HepG2 (cell line): ENCODE measurements around the gene CGREF1. TPM values are rescaled to one million over a fixed set of nuclear protein-coding genes. Genes with fewer than 3 reads are reported as not detected.
"Not testable (repeated sequence)": the region's sequence is repeated elsewhere in the genome, so short reads cannot be mapped to it uniquely, and the experiment has no call there.

Experiments used
- ATAC-seq: fragments of 200-7000 bp; cut with Tn5 transposase; 3 replicates; pipeline ENCODE4 v1.9.1; 2020; ENCODE audit warnings: mild to moderate bottlenecking, moderate library complexity
- BruUV-seq: library from RNA; stranded (reverse); fragments of 400-500 nt; replicated peaks from 2 replicates; lab custom pipeline; 2021; lab: Mats Ljungman, UMichigan
- CTCF ChIA-PET: fragments of 300-600 bp; formaldehyde crosslinking; extraction: SDS; loops from one replicate; lab custom pipeline; 2021; ENCODE audit warnings: low total read pairs, inconsistent platforms, low intra/inter-chr PET ratio; lab: Yijun Ruan, JAX
- POLR2A ChIA-PET: fragments of 350-600 bp; sonication (Branson Sonifier 250); formaldehyde crosslinking; loops from one replicate; lab custom pipeline; 2020; ENCODE audit warnings: antibody characterized with exemption, inconsistent platforms; lab: Yijun Ruan, JAX
- DNase-seq: peaks from one replicate; pipeline ENCODE4 v3.0.0-alpha.2; 2015; ENCODE audit warnings: low spot score
- FAIRE-seq: peaks from 3 replicates; lab custom pipeline; 2011; peaks lifted over from hg19 to GRCh38; lab: Jason Lieb, UNC
- H2AFZ ChIP-seq: one replicate; pipeline ENCODE4 v1.6.1; 2011; ENCODE audit warnings: low read length, inconsistent platforms
- H3K27ac ChIP-seq: fragments of 300-600 bp; 3 replicates; pipeline ENCODE4 v1.8.0; 2011; ENCODE audit warnings: mixed run types, mild to moderate bottlenecking, mixed read lengths, low read length, inconsistent platforms; ENCODE audit not compliant: insufficient read depth; ENCODE audit errors: extremely low read length
- H3K27me3 ChIP-seq, 2 experiments: fragments of 200-600 bp in 1 of 2; 2 replicates in 1 of 2; 3 replicates in 1 of 2; pipeline versions ENCODE4 v1.6.0 to v1.8.0; 2011; ENCODE audit warnings: low read length in 2 of 2, mild to moderate bottlenecking in 2 of 2, moderate library complexity in 2 of 2, inconsistent platforms in 1 of 2; ENCODE audit not compliant: insufficient read depth in 2 of 2, control insufficient read depth in 1 of 2
- H3K36me3 ChIP-seq, 2 experiments: fragments of 200-600 bp in 1 of 2; replicated peaks in 1 of 2; 2 replicates in 1 of 2; 3 replicates in 1 of 2; pipeline versions ENCODE4 v1.5.1 to v1.8.0; 2011; ENCODE audit warnings: low read length in 2 of 2, inconsistent platforms in 1 of 2; ENCODE audit not compliant: insufficient read depth in 2 of 2, control insufficient read depth in 1 of 2
- H3K4me1 ChIP-seq: 2 replicates; pipeline ENCODE4 v1.5.1; 2012; ENCODE audit warnings: low read length, inconsistent platforms; ENCODE audit not compliant: insufficient read depth
- H3K4me2 ChIP-seq: 2 replicates; pipeline ENCODE4 v1.6.0; 2011; ENCODE audit warnings: low read depth, low read length, inconsistent platforms
- H3K4me3 ChIP-seq, 3 experiments: fragments of 200-600 bp in 1 of 3; sonication (generic), shearing (Covaris generic) in 1 of 3; replicated peaks in 1 of 3; 2 replicates each; pipeline ENCODE4 v1.5.1; 2011 to 2016; ENCODE audit warnings: low read length in 3 of 3, inconsistent platforms in 2 of 3, low read depth in 2 of 3, mild to moderate bottlenecking in 2 of 3, control low read depth in 1 of 3, mixed read lengths in 1 of 3; ENCODE audit not compliant: insufficient read depth in 1 of 3
- H3K79me2 ChIP-seq: one replicate; pipeline ENCODE4 v1.6.1; 2011; ENCODE audit warnings: low read length, inconsistent platforms; ENCODE audit not compliant: insufficient read depth
- H3K9ac ChIP-seq: 2 replicates; pipeline ENCODE4 v1.6.0; 2011; ENCODE audit warnings: mild to moderate bottlenecking, low read depth, low read length, inconsistent platforms; ENCODE audit not compliant: insufficient read depth
- H3K9me3 ChIP-seq: 2 replicates; pipeline ENCODE4 v1.5.1; 2012; ENCODE audit warnings: mild to moderate bottlenecking, low read length
- H4K20me1 ChIP-seq: 2 replicates; pipeline ENCODE4 v1.6.0; 2011; ENCODE audit warnings: inconsistent platforms, mild to moderate bottlenecking, low read length, moderate library complexity; ENCODE audit not compliant: insufficient read depth
- CREB1 ChIP-seq, 2 experiments: fragments of 450-650 bp in 1 of 2; IDR thresholded peaks; 2 replicates each; pipeline ENCODE4 v1.6.1; 2016 to 2017; ENCODE audit warnings: control low read depth in 1 of 2, mild to moderate bottlenecking in 1 of 2, missing compliant biosample characterization in 1 of 2, missing genetic modification characterization in 1 of 2
- FOXA1 ChIP-seq, 2 experiments: fragments of 450-650 bp in 1 of 2; sonication (generic) in 1 of 2; formaldehyde crosslinking in 1 of 2; IDR thresholded peaks; 2 replicates each; pipeline versions ENCODE4 v1.4.0 to v1.6.1; 2016 to 2020; ENCODE audit warnings: missing genetic modification reagents in 1 of 2
- NFE2L2 ChIP-seq: fragments of 150-350 bp; IDR thresholded peaks from 2 replicates; pipeline ENCODE4 v1.6.1; 2014; ENCODE audit warnings: low read length
- ZNF292 ChIP-seq: sonication (generic); formaldehyde crosslinking; IDR thresholded peaks from 2 replicates; pipeline ENCODE4 v1.8.1; 2022; ENCODE audit warnings: mild to moderate bottlenecking, low read depth, missing genetic modification reagents, borderline replicate concordance
- ZNF460 ChIP-seq: sonication (generic); formaldehyde crosslinking; IDR thresholded peaks from 2 replicates; pipeline ENCODE4 v1.5.1; 2020; ENCODE audit warnings: missing genetic modification reagents, mild to moderate bottlenecking, borderline replicate concordance
- ZNF615 ChIP-seq: sonication (generic); formaldehyde crosslinking; IDR thresholded peaks from 2 replicates; pipeline ENCODE4 v1.5.0; 2020; ENCODE audit warnings: mild to moderate bottlenecking, missing genetic modification reagents, borderline replicate concordance
- WGBS: methylation state at CpG from one replicate; pipeline ENCODE4 v1.1.6; 2017; ENCODE audit warnings: low lambda C conversion rate; 5-methylcytosine and 5-hydroxymethylcytosine counted together
- in situ Hi-C: cut with HindIII; loops from 2 replicates; pipeline ENCODE4 v1.10.0; 2017; ENCODE audit warnings: low pct_unique_long_range_greater_than_20kb; ENCODE audit not compliant: extremely low pct_ligation_motif_present
- intact Hi-C: fragments of 100-400 bp; cut with micrococcal nuclease; formaldehyde crosslinking; loops from one replicate; pipeline ENCODE4 v1.10.0; 2022; ENCODE audit not compliant: unreplicated experiment
- polyA plus RNA-seq, 8 experiments: library from polyadenylated mRNA; depleted of rRNA in 3 of 8; stranded (reverse) in 7 of 8; unstranded in 1 of 8; fragments of >200 nt; fragmentation: Illumina TruSeq in 4 of 8; extraction: Trizol in 4 of 8; gene quantifications; 2 replicates each; pipeline versions ENCODE4 v1.2.1 to v1.2.3, GENCODE V29; 2011 to 2016; ENCODE audit warnings: low read depth in 4 of 8, missing spikeins in 1 of 8, mixed read lengths in 1 of 8; ENCODE audit not compliant: insufficient read depth in 1 of 8
- total RNA-seq, 5 experiments: library from RNA; depleted of rRNA; stranded (reverse); fragments of >200 nt; fragmentation: Illumina TruSeq; extraction: Trizol; gene quantifications; 2 replicates each; pipeline ENCODE4 v1.2.3, GENCODE V29; 2016; ENCODE audit warnings: low read depth in 1 of 5
- TF ChIP-seq, protein P1 (sequence below), 2 experiments: fragments of 450-650 bp in 1 of 2; sonication (generic) in 1 of 2; formaldehyde crosslinking; IDR thresholded peaks; 2 replicates each; pipeline versions ENCODE4 v1.5.0 to v1.8.0; 2020 to 2022; ENCODE audit warnings: mild to moderate bottlenecking in 1 of 2, missing genetic modification reagents in 1 of 2
- TF ChIP-seq, protein P2 (sequence below): sonication (generic); formaldehyde crosslinking; IDR thresholded peaks from 2 replicates; pipeline ENCODE4 v1.5.0; 2020; ENCODE audit warnings: mild to moderate bottlenecking, missing genetic modification reagents

The CGREF1 gene
- total and polyA plus RNA-seq, 2 of the 13 experiments (the other 11 are each of a cell fraction or from before 2014, with no cell fraction given): 13.9 to 23.4 TPM

DNA sequence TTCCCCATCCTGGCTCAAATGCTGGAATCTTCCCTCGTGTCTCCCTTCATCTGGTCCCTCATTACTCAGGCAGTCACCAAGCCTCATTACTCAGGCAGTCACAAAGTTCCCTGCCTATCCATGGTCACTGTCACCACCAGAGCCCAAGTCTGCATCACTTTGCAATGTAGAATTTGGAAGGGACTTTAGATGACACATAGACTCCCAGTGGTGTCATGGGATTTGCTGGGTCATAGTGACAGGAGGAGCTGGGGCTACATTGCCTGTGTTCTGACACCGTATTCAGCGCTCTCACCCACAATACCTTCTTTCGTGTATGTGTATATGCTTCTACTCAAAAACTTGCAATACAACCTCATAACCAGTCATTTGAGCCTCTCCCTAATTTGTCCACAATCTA, 42.6 kb downstream of the CGREF1 start:
- Histone ChIP-seq H2AFZ (peak overlapping the region; percentile 4), H4K20me1 (no peaks in the 10 kb centered on the region), H3K27me3 (peaks cover 0 to 16% of the 10 kb centered on the region in 2 experiments; a peak in 2 of 5 replicates), H3K9ac (no peak overlapping the region), H3K79me2 (peaks cover 1% of the 10 kb centered on the region), H3K36me3 (no peaks in the 10 kb centered on the region), H3K4me2 (peak overlapping the region; percentile 49; the same call in 1 of the 2 replicates), H3K27ac (no peak overlapping the region), H3K4me1 (peaks cover 87% of the 10 kb centered on the region), H3K4me3 (no peak overlapping the region), H3K9me3 (no peaks in the 10 kb centered on the region)
- 39% methylated on average over 4 of the region's 4 CpGs for WGBS
- BruUV-seq: no TSS peak
- TF ChIP-seq FOXA1 (IDR thresholded peaks at IDR 0.05): no peak
- TF ChIP-seq FOXA1 (CRISPR knock-in tag; IDR thresholded peaks at IDR 0.05): no peak
- TF ChIP-seq CREB1 (IDR thresholded peaks at IDR 0.05): peak; percentile 38; the same call in 1 of the 2 replicates
- no peak for TF ChIP-seq CREB1 (CRISPR knock-in tag; IDR thresholded peaks at IDR 0.05)
- TF ChIP-seq, protein P1, sequence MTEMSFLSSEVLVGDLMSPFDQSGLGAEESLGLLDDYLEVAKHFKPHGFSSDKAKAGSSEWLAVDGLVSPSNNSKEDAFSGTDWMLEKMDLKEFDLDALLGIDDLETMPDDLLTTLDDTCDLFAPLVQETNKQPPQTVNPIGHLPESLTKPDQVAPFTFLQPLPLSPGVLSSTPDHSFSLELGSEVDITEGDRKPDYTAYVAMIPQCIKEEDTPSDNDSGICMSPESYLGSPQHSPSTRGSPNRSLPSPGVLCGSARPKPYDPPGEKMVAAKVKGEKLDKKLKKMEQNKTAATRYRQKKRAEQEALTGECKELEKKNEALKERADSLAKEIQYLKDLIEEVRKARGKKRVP (CRISPR knock-in tag; IDR thresholded peaks at IDR 0.05): 0 out of 4 replicates have a peak, but pooled peaks of 1 of the 2 experiments have one; percentile 16
- peak; percentile 53; the same call in 1 of the 2 replicates for TF ChIP-seq NFE2L2
- in situ Hi-C loops: no loop called here
- intact Hi-C loops: no loop called here
- peak; percentile 15 for FAIRE-seq
- POLR2A ChIA-PET: interaction anchor here (0.9 to 1.5 kb wide), 4 partner anchors 11 to 41 kb away, joined by 3 to 5 read pairs (median 3); no protein-coding TSS in a partner anchor
- DNase-seq: no peak
- CTCF ChIA-PET: no interaction called here
- no peak for ATAC-seq

DNA sequence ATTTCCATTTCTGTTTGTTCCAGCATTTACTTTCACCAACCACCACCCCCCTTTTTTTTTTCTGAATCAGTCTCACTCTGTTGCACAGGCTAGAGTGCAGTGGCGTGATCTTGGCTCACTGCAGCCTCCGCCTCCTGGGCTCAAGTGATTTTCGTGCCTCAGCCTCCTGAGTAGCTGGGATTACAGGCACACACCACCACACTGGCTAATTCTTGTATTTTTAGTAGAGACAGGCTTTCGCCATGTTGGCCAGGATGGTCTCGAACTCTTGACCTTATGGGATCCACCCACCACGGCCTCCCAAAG, 43.4 kb downstream of the CGREF1 start:
- ATAC-seq, DNase-seq, H3K36me3 ChIP-seq, BruUV-seq, intact Hi-C loops, H3K9ac ChIP-seq, FAIRE-seq, H2AFZ ChIP-seq, H4K20me1 ChIP-seq, H3K79me2 ChIP-seq, H3K9me3 ChIP-seq, in situ Hi-C loops, CTCF ChIA-PET, H3K27ac ChIP-seq: not testable (repeated sequence)
- H3K4me1 ChIP-seq: peaks cover 80% of the 10 kb centered on the region
- POLR2A ChIA-PET: interaction anchor here (2.4 kb wide), 1 partner anchor 24 kb away, joined by 9 read pairs; the partner anchor contains the start of gene AGBL5
- H3K4me2 ChIP-seq: peak overlapping the region; percentile 49
- 0 out of 6 replicates have a peak overlapping the region, but pooled peaks of 1 of the 3 experiments have one; percentile 20 for H3K4me3 ChIP-seq
- H3K27me3 ChIP-seq: peaks cover 0 to 16% of the 10 kb centered on the region in 2 experiments; a peak in 2 of 5 replicates
- 47% methylated on average over 6 of the region's 6 CpGs for WGBS
- TF ChIP-seq, protein P2, sequence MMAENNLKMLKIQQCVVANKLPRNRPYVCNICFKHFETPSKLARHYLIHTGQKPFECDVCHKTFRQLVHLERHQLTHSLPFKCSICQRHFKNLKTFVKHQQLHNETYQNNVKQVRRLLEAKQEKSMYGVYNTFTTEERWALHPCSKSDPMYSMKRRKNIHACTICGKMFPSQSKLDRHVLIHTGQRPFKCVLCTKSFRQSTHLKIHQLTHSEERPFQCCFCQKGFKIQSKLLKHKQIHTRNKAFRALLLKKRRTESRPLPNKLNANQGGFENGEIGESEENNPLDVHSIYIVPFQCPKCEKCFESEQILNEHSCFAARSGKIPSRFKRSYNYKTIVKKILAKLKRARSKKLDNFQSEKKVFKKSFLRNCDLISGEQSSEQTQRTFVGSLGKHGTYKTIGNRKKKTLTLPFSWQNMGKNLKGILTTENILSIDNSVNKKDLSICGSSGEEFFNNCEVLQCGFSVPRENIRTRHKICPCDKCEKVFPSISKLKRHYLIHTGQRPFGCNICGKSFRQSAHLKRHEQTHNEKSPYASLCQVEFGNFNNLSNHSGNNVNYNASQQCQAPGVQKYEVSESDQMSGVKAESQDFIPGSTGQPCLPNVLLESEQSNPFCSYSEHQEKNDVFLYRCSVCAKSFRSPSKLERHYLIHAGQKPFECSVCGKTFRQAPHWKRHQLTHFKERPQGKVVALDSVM (CRISPR knock-in tag): peak; percentile 29; the same call in 1 of the 2 replicates
- TF ChIP-seq ZNF292 (0 out of 2 replicates have a peak, but pooled peaks have one; percentile 54), ZNF460 (CRISPR knock-in tag) (peak; percentile 67), ZNF615 (0 out of 2 replicates have a peak, but pooled peaks have one; percentile 35)
- TF ChIP-seq, all 625 proteins: peak for 4; not testable (repeated sequence) for 621
